ENCODE measurements around the gene MYL6.
"Not testable (repeated sequence)": the region's sequence is repeated elsewhere in the genome, so short reads cannot be mapped to it uniquely, and the experiment has no call there.

Gene MYL6

GRCh38 chr12:56189099-56189917 lies 31.1 kb downstream of the MYL6 start, which contains the start of gene SMARCC2:
SMARCC2 (minus strand) TSS chr12:56189483; CDS start chr12:56189461, 22 bp downstream.
- no peak for FAIRE-seq
- DNase-seq (ENCODE audit: low spot score) = peak; percentile 95

- FAIRE-seq (no peak), DNase-seq (ENCODE audit: low spot score) (peak; percentile 82)
These were observed 31.9 kb downstream of the MYL6 start for GRCh38 chr12:56189918-56190694.

GRCh38 chr12:56190695-56191155 lies 32.6 kb downstream of the MYL6 start:
- FAIRE-seq = no peak
- no peak for DNase-seq (ENCODE audit: low spot score)

GRCh38 chr12:56192582-56192981 lies 34.4 kb downstream of the MYL6 start:
- DNase-seq (ENCODE audit: low spot score) (no peak), FAIRE-seq (no peak)

GRCh38 chr12:56193025-56193578 lies 34.9 kb downstream of the MYL6 start:
- FAIRE-seq = no peak
- DNase-seq (ENCODE audit: low spot score) = peak; percentile 61

GRCh38 chr12:56196818-56197550 lies 38.8 kb downstream of the MYL6 start:
- DNase-seq (ENCODE audit: low spot score) = peak; percentile 45
- FAIRE-seq = not testable (repeated sequence)

GRCh38 chr12:56197921-56198635 lies 39.9 kb downstream of the MYL6 start:
- DNase-seq (ENCODE audit: low spot score) (no peak), FAIRE-seq (no peak)

- DNase-seq (ENCODE audit: low spot score) = no peak
- no peak for FAIRE-seq
These were observed 40.7 kb downstream of the MYL6 start for GRCh38 chr12:56198836-56199235.

GRCh38 chr12:56202366-56202765 lies 44.2 kb downstream of the MYL6 start:
- FAIRE-seq = no peak
- no peak for DNase-seq (ENCODE audit: low spot score)

GRCh38 chr12:56202838-56203237 lies 44.7 kb downstream of the MYL6 start:
- DNase-seq (ENCODE audit: low spot score) (no peak), FAIRE-seq (no peak)

GRCh38 chr12:56204275-56204674 lies 46.1 kb downstream of the MYL6 start:
- no peak for DNase-seq (ENCODE audit: low spot score)
- no peak for FAIRE-seq

- no peak for FAIRE-seq
- DNase-seq (ENCODE audit: low spot score) = no peak
These were observed 47.3 kb downstream of the MYL6 start for GRCh38 chr12:56205445-56205844.

GRCh38 chr12:56206452-56207166 lies 48.5 kb downstream of the MYL6 start:
- DNase-seq (ENCODE audit: low spot score) (no peak), FAIRE-seq (no peak)

- FAIRE-seq = no peak
- DNase-seq (ENCODE audit: low spot score) = no peak
These were observed 49.8 kb downstream of the MYL6 start for GRCh38 chr12:56208006-56208405.

All from urothelium cell line (cell line).